Measurements from ENCODE around the gene SCAMP1. TPM values are rescaled to one million over a fixed set of nuclear protein-coding genes. Genes with fewer than 3 reads are reported as not detected.
A peak's percentile ranks its signal among the peaks of the same experiment; 100 is the strongest.

Gene SCAMP1
- total RNA-seq, 1 experiment from 2014 or later, result 26.4 TPM

DNA sequence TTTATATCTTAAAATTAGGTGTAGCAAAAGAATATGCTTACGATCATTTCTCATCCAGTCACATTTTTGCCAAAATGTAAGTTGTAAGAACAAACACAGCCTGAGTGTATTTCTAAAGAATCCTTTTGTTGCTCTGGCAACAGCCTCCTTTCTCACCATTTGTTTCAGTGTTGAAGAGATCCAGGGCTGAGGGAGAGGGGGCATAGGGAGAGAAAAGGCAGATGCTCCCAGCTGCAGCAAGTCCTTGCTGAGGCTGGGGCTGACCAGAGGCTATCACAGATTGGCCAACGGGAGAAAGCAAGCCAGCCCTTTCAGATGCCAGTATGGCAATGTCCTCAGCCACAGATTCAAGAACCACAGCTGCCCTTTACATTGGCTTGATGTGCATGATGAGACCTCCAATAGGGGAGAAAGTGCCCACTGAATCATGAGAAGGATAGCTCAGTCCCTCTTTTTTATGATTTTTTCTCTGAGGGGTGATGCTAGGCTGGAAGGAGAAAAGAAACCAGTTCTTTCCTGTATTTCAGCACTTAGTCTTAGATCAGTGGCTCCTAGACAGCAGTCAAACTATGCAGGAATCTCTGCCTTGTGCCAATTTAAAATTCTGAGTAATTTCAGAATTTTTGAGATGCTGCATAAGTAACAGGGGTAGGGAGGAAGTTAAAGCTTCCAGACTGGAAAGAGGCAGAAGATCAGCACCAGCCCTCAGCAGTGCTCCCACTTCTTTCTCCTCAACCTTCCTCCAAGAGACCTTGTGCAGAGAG is 146.0 kb downstream of the SCAMP1 start:
- intact Hi-C loops (cut with micrococcal nuclease), result loop anchor here (5.0 kb wide), 1 partner anchor 86 kb away; no protein-coding TSS in a partner anchor
- peaks cover 69% of the 10 kb centered on the region for H3K79me2 ChIP-seq (ENCODE audit: low read length)
- no peaks in the 10 kb centered on the region for H3K27me3 ChIP-seq (ENCODE audit: low read length)
- no peak for ATAC-seq
- no TSS peak for BruUV-seq (replicated peaks)
- TF ChIP-seq EZH2 (IDR thresholded peaks at IDR 0.05; ENCODE audit: low read length, unreplicated experiment) (no peak), EZH2phosphoT487 (IDR thresholded peaks at IDR 0.05; ENCODE audit: borderline replicate concordance, low read length) (no peak)
- TF ChIP-seq, protein P1, sequence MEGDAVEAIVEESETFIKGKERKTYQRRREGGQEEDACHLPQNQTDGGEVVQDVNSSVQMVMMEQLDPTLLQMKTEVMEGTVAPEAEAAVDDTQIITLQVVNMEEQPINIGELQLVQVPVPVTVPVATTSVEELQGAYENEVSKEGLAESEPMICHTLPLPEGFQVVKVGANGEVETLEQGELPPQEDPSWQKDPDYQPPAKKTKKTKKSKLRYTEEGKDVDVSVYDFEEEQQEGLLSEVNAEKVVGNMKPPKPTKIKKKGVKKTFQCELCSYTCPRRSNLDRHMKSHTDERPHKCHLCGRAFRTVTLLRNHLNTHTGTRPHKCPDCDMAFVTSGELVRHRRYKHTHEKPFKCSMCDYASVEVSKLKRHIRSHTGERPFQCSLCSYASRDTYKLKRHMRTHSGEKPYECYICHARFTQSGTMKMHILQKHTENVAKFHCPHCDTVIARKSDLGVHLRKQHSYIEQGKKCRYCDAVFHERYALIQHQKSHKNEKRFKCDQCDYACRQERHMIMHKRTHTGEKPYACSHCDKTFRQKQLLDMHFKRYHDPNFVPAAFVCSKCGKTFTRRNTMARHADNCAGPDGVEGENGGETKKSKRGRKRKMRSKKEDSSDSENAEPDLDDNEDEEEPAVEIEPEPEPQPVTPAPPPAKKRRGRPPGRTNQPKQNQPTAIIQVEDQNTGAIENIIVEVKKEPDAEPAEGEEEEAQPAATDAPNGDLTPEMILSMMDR (conservative IDR thresholded peaks at IDR 0.05; ENCODE audit: low read depth, low read length), result no peak
- no peak overlapping the region for H3K9ac ChIP-seq (ENCODE audit: low read length)
- CTCF ChIA-PET, result no interaction called here
- H3K4me3 ChIP-seq (ENCODE audit: low read length), result no peak overlapping the region
- DNase-seq, result no peak
- no peak overlapping the region for H2AFZ ChIP-seq (ENCODE audit: low read length)
- H3K9me2 ChIP-seq (replicated peaks; ENCODE audit: low read length), result no peaks in the 10 kb centered on the region
- no peaks in the 10 kb centered on the region for H3K36me3 ChIP-seq (ENCODE audit: low read depth, low read length)
- H3K4me1 ChIP-seq (ENCODE audit: insufficient read depth, low read length), result peaks cover 69% of the 10 kb centered on the region
- H3K9me3 ChIP-seq (ENCODE audit: low read length), result no peaks in the 10 kb centered on the region
- no peak overlapping the region for H3K4me2 ChIP-seq (ENCODE audit: low read length)
- POLR2A ChIA-PET (ENCODE audit: unreplicated experiment), result no interaction called here
- 0 out of 2 replicates have a peak, but pooled peaks cover 6% of the 10 kb centered on the region for H4K20me1 ChIP-seq (ENCODE audit: low read length)
- H3F3A ChIP-seq (ENCODE audit: low read length, unreplicated experiment), result no peaks in the 10 kb centered on the region
- peak overlapping the region; percentile 96 for H3K27ac ChIP-seq (ENCODE audit: low read length)

- H3K79me2 ChIP-seq (ENCODE audit: low read length), result peaks cover 58% of the 10 kb centered on the region
Observed at GRCh38 chr5:78507531-78507930, 147.1 kb downstream of the SCAMP1 start.

GRCh38 chr5:78508186-78508765 is 147.9 kb downstream of the SCAMP1 start:
- Histone ChIP-seq H2AFZ (ENCODE audit: low read length) (no peak overlapping the region), H3K9me2 (replicated peaks; ENCODE audit: low read length) (no peaks in the 10 kb centered on the region), H3K9ac (ENCODE audit: low read length) (peak overlapping the region; percentile 65), H3K4me2 (ENCODE audit: low read length) (peak overlapping the region; percentile 88), H3F3A (ENCODE audit: low read length, unreplicated experiment) (no peaks in the 10 kb centered on the region), H3K79me2 (ENCODE audit: low read length) (peaks cover 51% of the 10 kb centered on the region), H4K20me1 (ENCODE audit: low read length) (0 out of 2 replicates have a peak, but pooled peaks cover 6% of the 10 kb centered on the region), H3K27me3 (ENCODE audit: low read length) (no peaks in the 10 kb centered on the region), H3K27ac (ENCODE audit: low read length) (peak overlapping the region; percentile 96), H3K9me3 (ENCODE audit: low read length) (no peaks in the 10 kb centered on the region), H3K4me3 (ENCODE audit: low read length) (peak overlapping the region; percentile 65), H3K4me1 (ENCODE audit: insufficient read depth, low read length) (peaks cover 69% of the 10 kb centered on the region), H3K36me3 (ENCODE audit: low read depth, low read length) (no peaks in the 10 kb centered on the region)
- ATAC-seq, result 0 out of 2 replicates have a peak, but pooled peaks have one; percentile 4
- peak; percentile 40 for DNase-seq
- BruUV-seq (replicated peaks), result no TSS peak
- intact Hi-C loops (cut with micrococcal nuclease), result loop anchor here (1.0 to 5.0 kb wide), 2 partner anchors 21 to 84 kb away; no protein-coding TSS in a partner anchor
- CTCF ChIA-PET, result no interaction called here
- POLR2A ChIA-PET (ENCODE audit: unreplicated experiment), result interaction anchor here (0.6 kb wide), 1 partner anchor 18 kb away, joined by 3 read pairs; no protein-coding TSS in a partner anchor
- TF ChIP-seq EZH2phosphoT487 (IDR thresholded peaks at IDR 0.05; ENCODE audit: borderline replicate concordance, low read length) (no peak), EZH2 (IDR thresholded peaks at IDR 0.05; ENCODE audit: low read length, unreplicated experiment) (no peak)
- TF ChIP-seq, protein P1 (conservative IDR thresholded peaks at IDR 0.05; ENCODE audit: low read depth, low read length), result no peak

More at GRCh38 chr5:78507531-78507930, 147.1 kb downstream of the SCAMP1 start:
- H3K4me3 ChIP-seq (ENCODE audit: low read length), result peak overlapping the region; percentile 65
- 0 out of 2 replicates have a peak, but pooled peaks cover 6% of the 10 kb centered on the region for H4K20me1 ChIP-seq (ENCODE audit: low read length)
- ATAC-seq (peak; percentile 52), DNase-seq (peak; percentile 67)
- no peaks in the 10 kb centered on the region for H3F3A ChIP-seq (ENCODE audit: low read length, unreplicated experiment)
- no peaks in the 10 kb centered on the region for H3K9me3 ChIP-seq (ENCODE audit: low read length)
- intact Hi-C loops (cut with micrococcal nuclease), result loop anchor here (5.0 kb wide), 1 partner anchor 85 kb away; no protein-coding TSS in a partner anchor
- CTCF ChIA-PET, result no interaction called here
- H3K4me1 ChIP-seq (ENCODE audit: insufficient read depth, low read length), result peaks cover 69% of the 10 kb centered on the region
- H3K27ac ChIP-seq (ENCODE audit: low read length), result peak overlapping the region; percentile 96
- no peak overlapping the region for H2AFZ ChIP-seq (ENCODE audit: low read length)
- H3K9me2 ChIP-seq (replicated peaks; ENCODE audit: low read length), result no peaks in the 10 kb centered on the region
- no peaks in the 10 kb centered on the region for H3K36me3 ChIP-seq (ENCODE audit: low read depth, low read length)
- no peaks in the 10 kb centered on the region for H3K27me3 ChIP-seq (ENCODE audit: low read length)
- no TSS peak for BruUV-seq (replicated peaks)
- H3K4me2 ChIP-seq (ENCODE audit: low read length), result peak overlapping the region; percentile 88
- H3K9ac ChIP-seq (ENCODE audit: low read length), result peak overlapping the region; percentile 65
- TF ChIP-seq EZH2phosphoT487 (IDR thresholded peaks at IDR 0.05; ENCODE audit: borderline replicate concordance, low read length), result no peak
- no peak for TF ChIP-seq EZH2 (IDR thresholded peaks at IDR 0.05; ENCODE audit: low read length, unreplicated experiment)
- POLR2A ChIA-PET (ENCODE audit: unreplicated experiment), result no interaction called here

Measured in PC-3 (cell line).